A549 treated with AZD2906 at 1 μM for 4 hours (cell line): ENCODE data around the gene PIKFYVE. TPM values are rescaled to one million over a fixed set of nuclear protein-coding genes. Genes with fewer than 3 reads are reported as not detected.

Experiments used
- total RNA-seq: library from RNA; stranded (reverse); fragments of 200-300 nt; extraction: Qiagen RNA extraction; gene quantifications from 5 replicates; pipeline ENCODE4 v1.2.3, GENCODE V29; 2022

The PIKFYVE gene, protein sequence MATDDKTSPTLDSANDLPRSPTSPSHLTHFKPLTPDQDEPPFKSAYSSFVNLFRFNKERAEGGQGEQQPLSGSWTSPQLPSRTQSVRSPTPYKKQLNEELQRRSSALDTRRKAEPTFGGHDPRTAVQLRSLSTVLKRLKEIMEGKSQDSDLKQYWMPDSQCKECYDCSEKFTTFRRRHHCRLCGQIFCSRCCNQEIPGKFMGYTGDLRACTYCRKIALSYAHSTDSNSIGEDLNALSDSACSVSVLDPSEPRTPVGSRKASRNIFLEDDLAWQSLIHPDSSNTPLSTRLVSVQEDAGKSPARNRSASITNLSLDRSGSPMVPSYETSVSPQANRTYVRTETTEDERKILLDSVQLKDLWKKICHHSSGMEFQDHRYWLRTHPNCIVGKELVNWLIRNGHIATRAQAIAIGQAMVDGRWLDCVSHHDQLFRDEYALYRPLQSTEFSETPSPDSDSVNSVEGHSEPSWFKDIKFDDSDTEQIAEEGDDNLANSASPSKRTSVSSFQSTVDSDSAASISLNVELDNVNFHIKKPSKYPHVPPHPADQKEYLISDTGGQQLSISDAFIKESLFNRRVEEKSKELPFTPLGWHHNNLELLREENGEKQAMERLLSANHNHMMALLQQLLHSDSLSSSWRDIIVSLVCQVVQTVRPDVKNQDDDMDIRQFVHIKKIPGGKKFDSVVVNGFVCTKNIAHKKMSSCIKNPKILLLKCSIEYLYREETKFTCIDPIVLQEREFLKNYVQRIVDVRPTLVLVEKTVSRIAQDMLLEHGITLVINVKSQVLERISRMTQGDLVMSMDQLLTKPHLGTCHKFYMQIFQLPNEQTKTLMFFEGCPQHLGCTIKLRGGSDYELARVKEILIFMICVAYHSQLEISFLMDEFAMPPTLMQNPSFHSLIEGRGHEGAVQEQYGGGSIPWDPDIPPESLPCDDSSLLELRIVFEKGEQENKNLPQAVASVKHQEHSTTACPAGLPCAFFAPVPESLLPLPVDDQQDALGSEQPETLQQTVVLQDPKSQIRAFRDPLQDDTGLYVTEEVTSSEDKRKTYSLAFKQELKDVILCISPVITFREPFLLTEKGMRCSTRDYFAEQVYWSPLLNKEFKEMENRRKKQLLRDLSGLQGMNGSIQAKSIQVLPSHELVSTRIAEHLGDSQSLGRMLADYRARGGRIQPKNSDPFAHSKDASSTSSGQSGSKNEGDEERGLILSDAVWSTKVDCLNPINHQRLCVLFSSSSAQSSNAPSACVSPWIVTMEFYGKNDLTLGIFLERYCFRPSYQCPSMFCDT (N-terminal part only)
- 4.6 to 7.0 TPM (median 6.2 TPM) in 5 replicates for total RNA-seq

DNA sequence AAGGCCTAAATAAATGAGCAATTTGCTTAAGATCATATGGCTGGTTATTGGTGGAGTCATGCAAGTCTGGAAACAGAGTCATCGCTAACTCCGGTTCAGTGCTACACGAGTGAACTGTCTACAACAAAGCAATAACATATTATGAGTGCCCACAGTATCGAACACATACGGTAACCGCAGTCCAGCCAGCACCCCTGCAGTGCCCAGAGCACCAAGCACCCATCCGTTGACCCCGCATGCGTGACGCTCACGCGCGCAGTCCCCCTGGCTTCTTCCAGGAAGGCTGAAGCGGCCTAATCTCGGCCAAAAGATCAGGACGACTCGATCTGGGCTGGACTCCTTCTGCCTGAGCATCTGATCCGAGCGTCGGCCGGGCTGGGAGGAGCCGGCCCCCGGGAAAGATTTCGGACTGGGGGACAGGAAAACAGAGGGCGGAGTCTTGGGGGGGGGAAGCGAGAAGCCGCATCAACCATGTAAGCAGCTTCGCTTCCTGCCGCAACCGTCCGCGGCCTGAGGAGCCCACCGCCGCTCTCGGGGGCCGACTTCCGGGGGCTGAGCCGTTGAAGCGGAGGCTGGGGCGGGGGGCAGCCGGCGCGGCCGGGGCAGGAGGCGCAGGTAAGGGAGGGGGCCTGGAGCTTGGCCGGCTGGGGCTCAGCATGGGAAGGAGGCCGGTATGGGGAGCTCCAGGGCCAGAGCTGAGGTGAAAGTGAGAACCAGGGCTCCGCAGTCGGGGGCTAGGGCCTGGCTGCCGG, at the start of gene PIKFYVE:
Gene PIKFYVE, plus strand, starts transcription at position 455 of the 752 bp plus-strand sequence. CDS start 5,265 bp downstream, outside the sequence.

DNA sequence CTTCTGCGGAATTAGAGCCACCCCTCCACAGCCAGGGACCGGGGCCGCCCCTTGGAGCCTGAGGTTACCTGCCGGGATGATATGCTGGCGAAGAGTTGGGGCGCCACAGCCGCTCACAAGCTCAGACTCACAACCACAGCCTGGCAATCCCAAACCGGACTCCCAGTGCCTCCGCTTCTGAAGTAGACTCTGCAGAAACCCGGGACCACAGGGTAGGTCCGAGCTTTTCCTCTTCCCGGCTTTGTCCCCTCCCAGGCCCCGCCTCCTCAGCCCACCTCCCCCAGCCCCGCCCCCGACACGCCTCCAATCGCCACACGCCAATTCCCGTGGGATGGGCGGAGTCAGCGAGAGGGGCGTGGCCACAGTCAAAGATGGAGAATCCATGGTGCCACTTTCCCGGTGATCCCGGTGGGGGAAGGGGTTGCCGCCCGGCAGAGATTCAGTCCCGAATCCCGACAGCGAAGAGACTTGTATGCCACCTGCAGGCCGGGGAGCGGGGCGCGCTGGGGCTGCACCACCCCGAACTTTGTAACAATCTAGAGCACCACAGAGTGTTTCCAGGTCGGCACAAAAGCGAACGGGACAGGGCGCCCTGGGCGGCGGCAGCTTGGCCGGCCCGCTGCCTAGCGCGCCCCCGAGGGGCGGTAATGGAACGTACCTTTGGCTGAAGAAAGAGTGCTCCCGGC, 11.0 kb upstream of the PIKFYVE start, which contains the start of gene IDH1:
Gene IDH1, minus strand, starts transcription at position 201 of the 686 bp plus-strand sequence. CDS start 3,520 bp downstream, outside the sequence.

DNA sequence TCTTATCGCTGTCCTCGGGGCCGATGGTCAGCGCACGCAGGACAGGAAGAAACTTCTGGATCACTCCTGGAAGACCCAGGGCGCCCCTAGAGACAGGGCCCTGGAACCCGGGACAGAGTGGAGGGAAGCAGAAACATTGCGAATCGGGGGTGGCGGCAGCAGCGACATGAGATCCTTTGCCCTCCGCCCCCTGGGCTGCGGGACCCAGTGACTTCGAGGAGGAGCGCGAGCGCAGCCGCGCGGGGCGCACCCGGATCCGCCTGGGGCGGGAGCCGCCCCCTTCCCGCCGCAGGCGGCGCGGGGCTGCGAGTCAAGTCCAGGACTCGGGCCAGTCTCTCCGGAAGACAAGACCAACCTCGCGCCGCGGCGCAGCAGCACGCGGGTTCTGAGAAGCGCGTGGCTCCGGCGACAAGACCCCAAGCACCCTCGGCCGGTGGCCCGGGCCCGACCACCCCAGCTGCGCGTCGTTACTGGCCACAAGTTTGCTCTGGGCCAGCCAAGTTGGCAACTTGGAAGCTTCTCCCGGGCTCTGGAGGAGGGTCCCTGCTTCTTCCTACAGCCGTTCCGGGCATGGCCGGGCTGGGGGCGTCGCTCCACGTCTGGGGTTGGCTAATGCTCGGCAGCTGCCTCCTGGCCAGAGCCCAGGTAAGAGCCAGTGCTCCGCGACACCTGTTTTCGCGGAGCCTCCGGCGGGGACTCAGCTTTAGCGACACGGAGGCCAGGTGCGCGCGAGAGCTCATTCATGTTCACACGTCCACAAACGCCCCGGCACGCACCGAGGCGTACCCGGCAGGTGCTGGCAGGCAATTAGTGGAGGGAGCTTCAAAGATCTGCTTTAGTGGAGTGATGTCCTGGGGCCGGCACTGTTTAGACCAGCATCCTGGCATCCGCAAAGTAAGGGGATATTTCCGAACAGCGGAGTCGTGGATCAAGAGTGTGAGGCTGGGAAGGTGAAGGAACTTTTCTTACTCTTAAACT, 140.7 kb downstream of the PIKFYVE start, which contains the start of gene PTH2R:
Gene PTH2R, plus strand, starts transcription at position 319 of the 978 bp plus-strand sequence. Its CDS starts 252 bp downstream, at position 571.

Other genes starting within 250 kb of the PIKFYVE start
- 1.8 to 3.1 TPM (median 2.4 TPM) in 5 replicates for gene PLEKHM3, start 240.7 kb upstream of the PIKFYVE start, total RNA-seq
- not detected in 5 replicates for gene CRYGD, start 141.7 kb upstream of the PIKFYVE start, total RNA-seq
- not detected in 5 replicates for gene CRYGC, start 136.4 kb upstream of the PIKFYVE start, total RNA-seq
- not detected in 5 replicates for gene CRYGB, start 120.1 kb upstream of the PIKFYVE start, total RNA-seq
- not detected in 5 replicates for gene CRYGA, start 102.7 kb upstream of the PIKFYVE start, total RNA-seq
- gene C2orf80, start 76.2 kb upstream of the PIKFYVE start, total RNA-seq = not detected in 5 replicates
- gene IDH1, start 11.2 kb upstream of the PIKFYVE start, total RNA-seq = 74.9 to 92.9 TPM (median 80.1 TPM) in 5 replicates
- not detected in 5 replicates for gene PTH2R, start 140.5 kb downstream of the PIKFYVE start, total RNA-seq